Measurements from ENCODE around the gene EIF3F. TPM values are rescaled to one million over a fixed set of nuclear protein-coding genes. Genes with fewer than 3 reads are reported as not detected.

EIF3F gene
- total and polyA plus RNA-seq, 9 of the 15 experiments (the other 6 are each of a cell fraction or from before 2014, with no cell fraction given) = 50.1 to 259 (median 135) TPM

GRCh38 chr11:8020244-8020597 lies 33.1 kb downstream of the EIF3F start:
- peaks cover 14 to 36% of the 10 kb centered on the region in 2 experiments; a peak in 4 of 5 replicates for H3K27me3 ChIP-seq (ENCODE audit: control insufficient read depth in 2 of 2, insufficient read depth in 2 of 2, low read length in 2 of 2)
- H3K4me2 ChIP-seq (ENCODE audit: insufficient read depth, low read length) = no peak overlapping the region
- intact Hi-C loops (cut with micrococcal nuclease) = no loop called here
- no peak overlapping the region for H3K9ac ChIP-seq (ENCODE audit: insufficient read depth in 1 of 2, low read depth in 2 of 2, low read length in 2 of 2)
- FAIRE-seq (no peak), DNase-seq (ENCODE audit: extremely low read depth in 1 of 4, low spot score in 3 of 4) (no peak), ATAC-seq (no peak)
- H4K20me1 ChIP-seq (replicated peaks; ENCODE audit: control insufficient read depth, insufficient read depth, low read length) = no peaks in the 10 kb centered on the region
- no peak overlapping the region for H2AFZ ChIP-seq (ENCODE audit: low read depth, low read length)
- H3K27ac ChIP-seq (ENCODE audit: extremely low read depth, low read depth, low read length) = no peak overlapping the region
- no TSS peak for BruUV-seq (replicated peaks)
- ChIA-PET POLR2A (no interaction called here), CTCF (ENCODE audit: low intra/inter-chr PET ratio) (no interaction called here)
- WGBS (ENCODE audit: insufficient coverage, low coverage, missing lambda C conversion rate) = 0% methylated on average over 7 of the region's 7 CpGs
- no peaks in the 10 kb centered on the region for H3K9me1 ChIP-seq (ENCODE audit: control insufficient read depth, insufficient read depth, low read length)
- no peaks in the 10 kb centered on the region for H3K79me2 ChIP-seq (ENCODE audit: control insufficient read depth, insufficient read depth, low read length)
- no peaks in the 10 kb centered on the region for H3K36me3 ChIP-seq (ENCODE audit: control insufficient read depth, insufficient read depth, low read length)
- no peak overlapping the region for H3K4me3 ChIP-seq
- in situ Hi-C loops (cut with MboI) = no loop called here
- peaks cover 0 to 11% of the 10 kb centered on the region in 2 experiments; a peak in 2 of 5 replicates for H3K4me1 ChIP-seq (replicated peaks in 1 of 2; ENCODE audit: control insufficient read depth in 2 of 2, insufficient read depth in 2 of 2, low read length in 2 of 2)
- H3K9me3 ChIP-seq (replicated peaks; ENCODE audit: control insufficient read depth, insufficient read depth, low read depth, low read length) = no peaks in the 10 kb centered on the region
- TF ChIP-seq TARDBP (IDR thresholded peaks at IDR 0.05) = no peak
- TF ChIP-seq SUPT5H (IDR thresholded peaks at IDR 0.05) = no peak
- TF ChIP-seq, protein P1, sequence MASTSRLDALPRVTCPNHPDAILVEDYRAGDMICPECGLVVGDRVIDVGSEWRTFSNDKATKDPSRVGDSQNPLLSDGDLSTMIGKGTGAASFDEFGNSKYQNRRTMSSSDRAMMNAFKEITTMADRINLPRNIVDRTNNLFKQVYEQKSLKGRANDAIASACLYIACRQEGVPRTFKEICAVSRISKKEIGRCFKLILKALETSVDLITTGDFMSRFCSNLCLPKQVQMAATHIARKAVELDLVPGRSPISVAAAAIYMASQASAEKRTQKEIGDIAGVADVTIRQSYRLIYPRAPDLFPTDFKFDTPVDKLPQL (IDR thresholded peaks at IDR 0.05; ENCODE audit: extremely low read depth, insufficient read length) = no peak
- TF ChIP-seq ZNF707 (CRISPR knock-in tag; conservative IDR thresholded peaks at IDR 0.05) = no peak
- TF ChIP-seq TAL1 (IDR thresholded peaks at IDR 0.05) = no peak
- no peak for TF ChIP-seq NKRF (IDR thresholded peaks at IDR 0.05; ENCODE audit: borderline replicate concordance)
- no peak for TF ChIP-seq ZNF695 (CRISPR knock-in tag; IDR thresholded peaks at IDR 0.05)
- TF ChIP-seq HDAC8 (tag; IDR thresholded peaks at IDR 0.05) = no peak
- TF ChIP-seq HDAC3 (IDR thresholded peaks at IDR 0.05; ENCODE audit: borderline replicate concordance, partially characterized antibody) = no peak
- TF ChIP-seq, protein P2, sequence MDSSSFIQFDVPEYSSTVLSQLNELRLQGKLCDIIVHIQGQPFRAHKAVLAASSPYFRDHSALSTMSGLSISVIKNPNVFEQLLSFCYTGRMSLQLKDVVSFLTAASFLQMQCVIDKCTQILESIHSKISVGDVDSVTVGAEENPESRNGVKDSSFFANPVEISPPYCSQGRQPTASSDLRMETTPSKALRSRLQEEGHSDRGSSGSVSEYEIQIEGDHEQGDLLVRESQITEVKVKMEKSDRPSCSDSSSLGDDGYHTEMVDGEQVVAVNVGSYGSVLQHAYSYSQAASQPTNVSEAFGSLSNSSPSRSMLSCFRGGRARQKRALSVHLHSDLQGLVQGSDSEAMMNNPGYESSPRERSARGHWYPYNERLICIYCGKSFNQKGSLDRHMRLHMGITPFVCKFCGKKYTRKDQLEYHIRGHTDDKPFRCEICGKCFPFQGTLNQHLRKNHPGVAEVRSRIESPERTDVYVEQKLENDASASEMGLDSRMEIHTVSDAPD (CRISPR knock-in tag; IDR thresholded peaks at IDR 0.05) = no peak
- TF ChIP-seq, protein P3, sequence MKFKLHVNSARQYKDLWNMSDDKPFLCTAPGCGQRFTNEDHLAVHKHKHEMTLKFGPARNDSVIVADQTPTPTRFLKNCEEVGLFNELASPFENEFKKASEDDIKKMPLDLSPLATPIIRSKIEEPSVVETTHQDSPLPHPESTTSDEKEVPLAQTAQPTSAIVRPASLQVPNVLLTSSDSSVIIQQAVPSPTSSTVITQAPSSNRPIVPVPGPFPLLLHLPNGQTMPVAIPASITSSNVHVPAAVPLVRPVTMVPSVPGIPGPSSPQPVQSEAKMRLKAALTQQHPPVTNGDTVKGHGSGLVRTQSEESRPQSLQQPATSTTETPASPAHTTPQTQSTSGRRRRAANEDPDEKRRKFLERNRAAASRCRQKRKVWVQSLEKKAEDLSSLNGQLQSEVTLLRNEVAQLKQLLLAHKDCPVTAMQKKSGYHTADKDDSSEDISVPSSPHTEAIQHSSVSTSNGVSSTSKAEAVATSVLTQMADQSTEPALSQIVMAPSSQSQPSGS (CRISPR knock-in tag; IDR thresholded peaks at IDR 0.05) = no peak
- no peak for TF ChIP-seq ARHGAP35 (IDR thresholded peaks at IDR 0.05; ENCODE audit: partially characterized antibody)
- TF ChIP-seq, protein P4, sequence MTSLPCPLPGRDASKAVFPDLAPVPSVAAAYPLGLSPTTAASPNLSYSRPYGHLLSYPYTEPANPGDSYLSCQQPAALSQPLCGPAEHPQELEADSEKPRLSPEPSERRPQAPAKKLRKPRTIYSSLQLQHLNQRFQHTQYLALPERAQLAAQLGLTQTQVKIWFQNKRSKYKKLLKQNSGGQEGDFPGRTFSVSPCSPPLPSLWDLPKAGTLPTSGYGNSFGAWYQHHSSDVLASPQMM (CRISPR knock-in tag; IDR thresholded peaks at IDR 0.05) = no peak
- no peak for TF ChIP-seq CBX3 (IDR thresholded peaks at IDR 0.05; ENCODE audit: borderline replicate concordance in 1 of 2, low read length in 2 of 2)
- TF ChIP-seq ZFPM2 (CRISPR knock-in tag; IDR thresholded peaks at IDR 0.05) = no peak
- TF ChIP-seq, protein P5, sequence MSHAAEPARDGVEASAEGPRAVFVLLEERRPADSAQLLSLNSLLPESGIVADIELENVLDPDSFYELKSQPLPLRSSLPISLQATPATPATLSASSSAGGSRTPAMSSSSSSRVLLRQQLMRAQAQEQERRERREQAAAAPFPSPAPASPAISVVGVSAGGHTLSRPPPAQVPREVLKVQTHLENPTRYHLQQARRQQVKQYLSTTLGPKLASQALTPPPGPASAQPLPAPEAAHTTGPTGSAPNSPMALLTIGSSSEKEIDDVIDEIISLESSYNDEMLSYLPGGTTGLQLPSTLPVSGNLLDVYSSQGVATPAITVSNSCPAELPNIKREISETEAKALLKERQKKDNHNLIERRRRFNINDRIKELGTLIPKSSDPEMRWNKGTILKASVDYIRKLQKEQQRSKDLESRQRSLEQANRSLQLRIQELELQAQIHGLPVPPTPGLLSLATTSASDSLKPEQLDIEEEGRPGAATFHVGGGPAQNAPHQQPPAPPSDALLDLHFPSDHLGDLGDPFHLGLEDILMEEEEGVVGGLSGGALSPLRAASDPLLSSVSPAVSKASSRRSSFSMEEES (CRISPR knock-in tag; IDR thresholded peaks at IDR 0.05) = no peak
- TF ChIP-seq DIDO1 (tag; IDR thresholded peaks at IDR 0.05; ENCODE audit: low read depth) = no peak

Data from K562 (cell line).